GM18951 (cell line): ENCODE data around the gene MRTFB.

Source experiments
- POLR2A ChIP-seq: IDR thresholded peaks from 4 replicates; pipeline ENCODE4 v1.6.1; 2011; ENCODE audit warnings: mild to moderate bottlenecking; ENCODE audit not compliant: insufficient read length, insufficient read depth; ENCODE audit errors: extremely low read depth
- in situ Hi-C: fragments of 300-500 bp; cut with MboI; formaldehyde crosslinking; loops from one replicate; pipeline ENCODE4 v1.12.0; 2022; ENCODE audit warnings: low sequenced_read_pairs, mixed read lengths, inconsistent platforms; ENCODE audit not compliant: unreplicated experiment

MRTFB gene

GRCh38 chr16:14140923-14141322, 69.8 kb downstream of the MRTFB start:
- in situ Hi-C loops, result no loop called here
- TF ChIP-seq POLR2A, result no peak

GRCh38 chr16:14146445-14146844, 75.3 kb downstream of the MRTFB start:
- TF ChIP-seq POLR2A, result no peak
- in situ Hi-C loops, result no loop called here

GRCh38 chr16:14148016-14148415, 76.9 kb downstream of the MRTFB start:
- in situ Hi-C loops, result no loop called here
- TF ChIP-seq POLR2A, result no peak

- in situ Hi-C loops, result no loop called here
- no peak for TF ChIP-seq POLR2A
Measured at GRCh38 chr16:14148569-14148968, 77.5 kb downstream of the MRTFB start.

- no peak for TF ChIP-seq POLR2A
- in situ Hi-C loops, result no loop called here
Measured at GRCh38 chr16:14150796-14151195, 79.7 kb downstream of the MRTFB start.

GRCh38 chr16:14151256-14152030, 80.3 kb downstream of the MRTFB start:
- in situ Hi-C loops, result no loop called here
- TF ChIP-seq POLR2A, result no peak

GRCh38 chr16:14155572-14156190, 84.6 kb downstream of the MRTFB start:
- in situ Hi-C loops, result no loop called here
- TF ChIP-seq POLR2A, result no peak

GRCh38 chr16:14164916-14165662, 94.0 kb downstream of the MRTFB start:
- in situ Hi-C loops, result no loop called here
- TF ChIP-seq POLR2A, result no peak

GRCh38 chr16:14168146-14168545, 97.0 kb downstream of the MRTFB start:
- no peak for TF ChIP-seq POLR2A
- in situ Hi-C loops, result no loop called here

GRCh38 chr16:14172200-14172809, 101.2 kb downstream of the MRTFB start:
- no peak for TF ChIP-seq POLR2A
- in situ Hi-C loops, result no loop called here

GRCh38 chr16:14175086-14175485, 104.0 kb downstream of the MRTFB start:
- TF ChIP-seq POLR2A, result no peak
- in situ Hi-C loops, result no loop called here

GRCh38 chr16:14177704-14178103, 106.6 kb downstream of the MRTFB start:
- in situ Hi-C loops, result no loop called here
- TF ChIP-seq POLR2A, result no peak

- no peak for TF ChIP-seq POLR2A
- in situ Hi-C loops, result no loop called here
Measured at GRCh38 chr16:14179116-14179515, 108.0 kb downstream of the MRTFB start.
